ENCODE measurements around the gene DOCK1.

Gene DOCK1

DNA sequence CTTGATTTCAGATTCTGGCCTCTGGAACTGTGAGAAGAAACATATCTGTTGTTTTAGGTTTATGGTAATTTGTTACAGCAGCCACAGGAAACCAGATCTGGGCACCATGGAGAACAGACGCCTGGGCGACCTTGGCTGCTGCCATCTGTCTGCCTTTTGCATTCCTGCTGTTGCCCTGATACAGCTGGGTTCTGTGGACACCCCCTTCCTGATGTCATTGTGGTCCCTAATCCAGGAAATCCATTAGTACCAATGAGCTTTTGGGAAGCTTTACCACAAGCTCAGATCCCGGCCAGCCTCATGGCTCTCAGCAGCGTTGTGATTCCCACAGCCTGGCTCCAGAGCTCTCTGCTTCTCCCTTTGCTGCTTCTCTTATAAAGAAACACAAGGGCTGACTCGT is 469.7 kb downstream of the DOCK1 start:
- Histone ChIP-seq H3K36me3 (ENCODE audit: control insufficient read depth in 2 of 2, insufficient read depth in 2 of 2, low read length in 2 of 2) (peaks cover 19 to 33% of the 10 kb centered on the region in 2 donors), H3K9ac (ENCODE audit: low read length in 2 of 2) (no peak overlapping the region), H3K27ac (ENCODE audit: low read length) (no peak overlapping the region), H3K27me3 (ENCODE audit: control insufficient read depth in 1 of 2, insufficient read depth in 2 of 2, low read length in 2 of 2) (no peaks in the 10 kb centered on the region), H3K4me3 (ENCODE audit: low read length in 2 of 2) (no peak overlapping the region), H3K4me1 (ENCODE audit: control insufficient read depth, insufficient read depth, low read length) (no peaks in the 10 kb centered on the region), H3K9me3 (ENCODE audit: control insufficient read depth in 2 of 2, low read length in 2 of 2) (no peaks in the 10 kb centered on the region)

- Histone ChIP-seq H3K4me1 (ENCODE audit: control insufficient read depth, insufficient read depth, low read length) (no peaks in the 10 kb centered on the region), H3K9ac (ENCODE audit: low read length in 2 of 2) (no peak overlapping the region), H3K36me3 (ENCODE audit: control insufficient read depth in 2 of 2, insufficient read depth in 2 of 2, low read length in 2 of 2) (peaks cover 19 to 33% of the 10 kb centered on the region in 2 donors), H3K4me3 (ENCODE audit: low read length in 2 of 2) (no peak overlapping the region), H3K27ac (ENCODE audit: low read length) (no peak overlapping the region), H3K9me3 (ENCODE audit: control insufficient read depth in 2 of 2, low read length in 2 of 2) (no peaks in the 10 kb centered on the region), H3K27me3 (ENCODE audit: control insufficient read depth in 1 of 2, insufficient read depth in 2 of 2, low read length in 2 of 2) (no peaks in the 10 kb centered on the region)
Measured at GRCh38 chr10:127375461-127375860, 470.2 kb downstream of the DOCK1 start.

DNA sequence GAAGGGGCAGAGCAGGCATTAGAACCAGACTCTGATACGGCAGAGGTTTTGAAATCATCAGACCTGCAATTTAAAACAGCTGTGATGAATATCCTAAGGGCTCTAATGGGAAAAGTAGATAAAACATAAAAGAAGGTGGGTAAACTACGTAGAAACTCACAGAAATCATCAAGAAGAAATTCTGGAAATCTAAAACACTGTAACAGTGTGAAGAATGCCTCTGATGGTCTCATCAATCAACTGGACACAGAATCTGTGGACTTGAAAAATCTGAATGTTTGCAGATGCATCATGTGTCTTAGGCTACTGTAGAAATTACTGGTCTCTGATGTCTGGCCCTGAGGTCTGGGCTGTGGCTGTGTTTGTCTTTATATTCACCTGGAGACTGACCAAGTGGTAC is 470.8 kb downstream of the DOCK1 start:
- Histone ChIP-seq H3K4me1 (ENCODE audit: control insufficient read depth, insufficient read depth, low read length) (no peaks in the 10 kb centered on the region), H3K4me3 (ENCODE audit: low read length in 2 of 2) (no peak overlapping the region), H3K27me3 (ENCODE audit: control insufficient read depth in 1 of 2, insufficient read depth in 2 of 2, low read length in 2 of 2) (no peaks in the 10 kb centered on the region), H3K9me3 (ENCODE audit: control insufficient read depth in 2 of 2, low read length in 2 of 2) (no peaks in the 10 kb centered on the region), H3K36me3 (ENCODE audit: control insufficient read depth in 2 of 2, insufficient read depth in 2 of 2, low read length in 2 of 2) (peaks cover 19 to 33% of the 10 kb centered on the region in 2 donors), H3K27ac (ENCODE audit: low read length) (no peak overlapping the region), H3K9ac (ENCODE audit: low read length in 2 of 2) (no peak overlapping the region)

DNA sequence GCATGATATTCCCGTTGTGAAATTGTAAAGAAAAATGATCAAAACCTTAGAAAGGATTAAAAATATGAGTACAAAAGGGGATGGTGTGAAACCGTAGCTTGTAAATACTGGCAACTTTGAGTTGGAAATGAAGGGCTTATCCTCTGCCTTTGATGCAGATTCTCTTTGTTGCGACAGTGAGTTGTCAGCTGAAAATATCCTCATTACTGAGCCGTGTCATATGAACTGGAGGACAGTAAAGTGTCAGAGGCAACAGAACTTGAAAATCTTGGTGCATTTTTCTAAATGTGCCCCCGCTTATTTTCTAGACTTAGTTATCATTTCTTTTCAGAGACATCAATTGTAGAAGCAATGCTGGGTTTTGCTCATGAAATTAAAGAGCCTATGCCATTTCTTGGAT is 473.4 kb downstream of the DOCK1 start:
- Histone ChIP-seq H3K9ac (ENCODE audit: low read length in 2 of 2) (no peak overlapping the region), H3K9me3 (ENCODE audit: control insufficient read depth in 2 of 2, low read length in 2 of 2) (no peaks in the 10 kb centered on the region), H3K27ac (ENCODE audit: low read length) (no peak overlapping the region), H3K36me3 (ENCODE audit: control insufficient read depth in 2 of 2, insufficient read depth in 2 of 2, low read length in 2 of 2) (peaks cover 24 to 27% of the 10 kb centered on the region in 2 donors), H3K27me3 (ENCODE audit: control insufficient read depth in 1 of 2, insufficient read depth in 2 of 2, low read length in 2 of 2) (no peaks in the 10 kb centered on the region), H3K4me1 (ENCODE audit: control insufficient read depth, insufficient read depth, low read length) (no peaks in the 10 kb centered on the region), H3K4me3 (ENCODE audit: low read length in 2 of 2) (no peak overlapping the region)

GRCh38 chr10:127384532-127384931 is 479.3 kb downstream of the DOCK1 start:
- no peaks in the 10 kb centered on the region for H3K27me3 ChIP-seq (ENCODE audit: control insufficient read depth in 1 of 2, insufficient read depth in 2 of 2, low read length in 2 of 2)
- H3K4me3 ChIP-seq (ENCODE audit: low read length in 2 of 2): no peak overlapping the region
- H3K27ac ChIP-seq (ENCODE audit: low read length): no peak overlapping the region
- no peaks in the 10 kb centered on the region for H3K4me1 ChIP-seq (ENCODE audit: control insufficient read depth, insufficient read depth, low read length)
- no peak overlapping the region for H3K9ac ChIP-seq (ENCODE audit: low read length in 2 of 2)
- peaks cover 8 to 14% of the 10 kb centered on the region in 2 donors for H3K36me3 ChIP-seq (ENCODE audit: control insufficient read depth in 2 of 2, insufficient read depth in 2 of 2, low read length in 2 of 2)
- H3K9me3 ChIP-seq (ENCODE audit: control insufficient read depth in 2 of 2, low read length in 2 of 2): no peaks in the 10 kb centered on the region

GRCh38 chr10:127385066-127385465 is 479.8 kb downstream of the DOCK1 start:
- Histone ChIP-seq H3K4me3 (ENCODE audit: low read length in 2 of 2) (no peak overlapping the region), H3K27me3 (ENCODE audit: control insufficient read depth in 1 of 2, insufficient read depth in 2 of 2, low read length in 2 of 2) (no peaks in the 10 kb centered on the region), H3K9me3 (ENCODE audit: control insufficient read depth in 2 of 2, low read length in 2 of 2) (no peaks in the 10 kb centered on the region), H3K36me3 (ENCODE audit: control insufficient read depth in 2 of 2, insufficient read depth in 2 of 2, low read length in 2 of 2) (peaks cover 8 to 14% of the 10 kb centered on the region in 2 donors), H3K4me1 (ENCODE audit: control insufficient read depth, insufficient read depth, low read length) (no peaks in the 10 kb centered on the region), H3K9ac (ENCODE audit: low read length in 2 of 2) (no peak overlapping the region), H3K27ac (ENCODE audit: low read length) (no peak overlapping the region)

GRCh38 chr10:127386606-127387327 is 481.5 kb downstream of the DOCK1 start:
- no peaks in the 10 kb centered on the region for H3K27me3 ChIP-seq (ENCODE audit: control insufficient read depth in 1 of 2, insufficient read depth in 2 of 2, low read length in 2 of 2)
- no peaks in the 10 kb centered on the region for H3K9me3 ChIP-seq (ENCODE audit: control insufficient read depth in 2 of 2, low read length in 2 of 2)
- H3K36me3 ChIP-seq (ENCODE audit: control insufficient read depth in 2 of 2, insufficient read depth in 2 of 2, low read length in 2 of 2): peaks cover 8 to 12% of the 10 kb centered on the region in 2 donors
- H3K4me3 ChIP-seq (ENCODE audit: low read length in 2 of 2): no peak overlapping the region
- no peak overlapping the region for H3K27ac ChIP-seq (ENCODE audit: low read length)
- H3K9ac ChIP-seq (ENCODE audit: low read length in 2 of 2): no peak overlapping the region
- H3K4me1 ChIP-seq (ENCODE audit: control insufficient read depth, insufficient read depth, low read length): peaks cover under 1% of the 10 kb centered on the region

GRCh38 chr10:127391875-127392274 is 486.6 kb downstream of the DOCK1 start:
- peaks cover 4% of the 10 kb centered on the region in 2 donors for H3K36me3 ChIP-seq (ENCODE audit: control insufficient read depth in 2 of 2, insufficient read depth in 2 of 2, low read length in 2 of 2)
- H3K4me3 ChIP-seq (ENCODE audit: low read length in 2 of 2): no peak overlapping the region
- no peak overlapping the region for H3K27ac ChIP-seq (ENCODE audit: low read length)
- H3K27me3 ChIP-seq (ENCODE audit: control insufficient read depth in 1 of 2, insufficient read depth in 2 of 2, low read length in 2 of 2): no peaks in the 10 kb centered on the region
- no peak overlapping the region for H3K9ac ChIP-seq (ENCODE audit: low read length in 2 of 2)
- H3K4me1 ChIP-seq (ENCODE audit: control insufficient read depth, insufficient read depth, low read length): peaks cover 2% of the 10 kb centered on the region
- no peaks in the 10 kb centered on the region for H3K9me3 ChIP-seq (ENCODE audit: control insufficient read depth in 2 of 2, low read length in 2 of 2)

DNA sequence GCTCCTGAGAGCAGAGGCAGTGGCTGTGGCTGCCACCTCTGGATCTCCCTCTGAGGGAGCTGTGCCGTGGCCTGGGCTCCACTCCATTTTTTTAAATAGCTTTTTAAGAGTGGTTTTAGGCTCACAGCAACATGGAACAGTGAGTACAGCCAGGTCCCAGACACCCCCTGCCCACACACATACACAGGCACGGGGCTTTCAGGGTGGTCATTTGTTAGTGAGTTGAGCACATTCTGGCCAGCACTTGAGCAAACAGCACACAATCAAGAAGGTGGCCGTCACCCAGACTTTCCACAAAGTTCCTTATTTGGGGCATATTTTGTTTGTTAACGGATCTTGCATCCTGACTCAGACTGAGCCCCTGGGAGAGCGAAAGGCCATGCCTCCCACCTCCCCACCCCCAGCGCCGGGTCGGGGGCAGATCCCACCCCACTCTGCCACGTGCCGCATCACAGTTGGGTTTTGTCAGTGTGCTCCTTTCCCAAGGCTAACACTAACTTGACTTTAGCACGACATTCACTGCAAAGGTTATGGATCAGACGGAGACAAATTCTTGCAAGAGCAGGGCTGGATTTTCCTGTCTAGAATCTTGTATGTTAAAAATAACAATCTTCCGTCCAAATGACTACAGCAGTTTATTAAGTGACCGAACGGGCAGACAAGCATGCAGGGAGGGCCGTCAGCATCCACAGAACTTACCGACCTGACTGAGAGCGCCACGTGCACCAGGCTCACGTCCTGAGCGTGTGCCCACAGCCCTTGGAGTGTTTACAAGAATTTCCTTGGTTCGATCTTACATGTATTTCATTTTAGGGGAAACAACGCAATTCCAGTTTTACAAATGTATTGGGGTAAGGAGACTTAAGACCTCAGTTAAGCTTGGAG is 487.4 kb downstream of the DOCK1 start:
- Histone ChIP-seq H3K27ac (ENCODE audit: low read length) (no peak overlapping the region), H3K4me3 (ENCODE audit: low read length in 2 of 2) (no peak overlapping the region), H3K4me1 (ENCODE audit: control insufficient read depth, insufficient read depth, low read length) (peaks cover 2% of the 10 kb centered on the region), H3K27me3 (ENCODE audit: control insufficient read depth in 1 of 2, insufficient read depth in 2 of 2, low read length in 2 of 2) (no peaks in the 10 kb centered on the region), H3K36me3 (ENCODE audit: control insufficient read depth in 2 of 2, insufficient read depth in 2 of 2, low read length in 2 of 2) (peaks cover 0 to 3% of the 10 kb centered on the region in 2 donors), H3K9ac (ENCODE audit: low read length in 2 of 2) (no peak overlapping the region), H3K9me3 (ENCODE audit: control insufficient read depth in 2 of 2, low read length in 2 of 2) (no peaks in the 10 kb centered on the region)

- peaks cover 0 to 3% of the 10 kb centered on the region in 2 donors for H3K36me3 ChIP-seq (ENCODE audit: control insufficient read depth in 2 of 2, insufficient read depth in 2 of 2, low read length in 2 of 2)
- H3K4me3 ChIP-seq (ENCODE audit: low read length in 2 of 2): no peak overlapping the region
- no peak overlapping the region for H3K27ac ChIP-seq (ENCODE audit: low read length)
- H3K27me3 ChIP-seq (ENCODE audit: control insufficient read depth in 1 of 2, insufficient read depth in 2 of 2, low read length in 2 of 2): no peaks in the 10 kb centered on the region
- H3K9ac ChIP-seq (ENCODE audit: low read length in 2 of 2): no peak overlapping the region
- peaks cover 7% of the 10 kb centered on the region for H3K4me1 ChIP-seq (ENCODE audit: control insufficient read depth, insufficient read depth, low read length)
- no peaks in the 10 kb centered on the region for H3K9me3 ChIP-seq (ENCODE audit: control insufficient read depth in 2 of 2, low read length in 2 of 2)
Measured at GRCh38 chr10:127398140-127398970, 493.1 kb downstream of the DOCK1 start.
